HG03064 (cell line): ENCODE results near the gene TMEM135.
"Not testable (repeated sequence)": the region's sequence is repeated elsewhere in the genome, so short reads cannot be mapped to it uniquely, and the experiment has no call there.

Experiments
- ATAC-seq: cut with Tn5 transposase; IDR thresholded peaks from one replicate; pipeline ENCODE4 v1.9.1; 2021; ENCODE audit warnings: low read depth; ENCODE audit not compliant: unreplicated experiment

Gene TMEM135

GRCh38 chr11:87188921-87189320 lies 151.2 kb downstream of the TMEM135 start:
- not testable (repeated sequence) for ATAC-seq

DNA sequence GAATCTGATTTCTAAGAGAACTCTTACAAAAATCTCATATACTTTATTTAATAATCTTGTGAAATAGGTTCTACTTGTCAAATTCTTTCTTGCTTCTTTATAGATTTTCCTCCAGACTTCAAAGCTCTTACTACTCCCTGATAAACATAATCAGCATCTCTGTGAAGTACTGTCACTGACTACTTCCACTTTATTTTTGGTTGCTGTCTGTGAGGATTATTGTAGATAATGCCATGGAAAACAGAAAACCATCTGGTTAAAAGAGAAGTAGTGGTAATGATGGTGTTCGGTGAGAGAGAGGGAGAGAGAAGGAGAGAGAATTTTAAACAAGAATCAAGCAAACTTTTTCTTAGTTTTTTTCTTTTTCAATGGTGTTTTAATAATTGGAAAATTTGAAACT lies 152.3 kb downstream of the TMEM135 start:
- no peak for ATAC-seq

DNA sequence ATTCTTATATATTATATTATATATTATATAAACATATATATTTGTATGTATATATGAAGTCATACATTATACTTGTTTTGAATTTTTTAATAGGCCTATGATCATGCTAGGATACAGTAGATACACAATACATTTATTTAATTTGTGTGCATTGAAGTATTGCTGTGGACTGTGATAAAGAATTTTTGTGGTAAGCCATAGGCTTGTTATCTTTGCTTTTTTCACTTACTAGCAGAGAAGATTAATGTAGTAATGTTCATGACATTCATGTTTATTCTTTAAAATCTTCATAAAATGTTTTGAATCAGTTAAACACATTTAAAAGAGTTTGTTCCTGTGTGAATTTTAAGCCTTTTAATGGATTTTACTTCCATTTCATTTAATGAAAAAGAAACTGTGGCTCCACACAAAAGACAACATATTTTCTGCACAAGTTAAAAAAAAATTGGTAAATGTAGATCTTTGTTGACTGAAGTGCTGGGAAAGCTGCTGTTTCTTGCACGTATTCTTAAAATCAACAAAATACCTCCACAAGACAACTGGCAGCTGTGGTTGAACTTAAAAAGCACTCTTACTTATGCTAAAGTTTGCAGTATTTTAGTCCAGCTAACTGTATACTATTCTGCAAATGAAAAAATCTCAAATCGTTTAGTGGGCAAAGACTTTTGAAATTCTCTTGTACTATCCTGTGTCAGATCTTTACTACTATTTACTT lies 156.2 kb downstream of the TMEM135 start:
- no peak for ATAC-seq

GRCh38 chr11:87194985-87195820 lies 157.5 kb downstream of the TMEM135 start:
- ATAC-seq, result no peak

DNA sequence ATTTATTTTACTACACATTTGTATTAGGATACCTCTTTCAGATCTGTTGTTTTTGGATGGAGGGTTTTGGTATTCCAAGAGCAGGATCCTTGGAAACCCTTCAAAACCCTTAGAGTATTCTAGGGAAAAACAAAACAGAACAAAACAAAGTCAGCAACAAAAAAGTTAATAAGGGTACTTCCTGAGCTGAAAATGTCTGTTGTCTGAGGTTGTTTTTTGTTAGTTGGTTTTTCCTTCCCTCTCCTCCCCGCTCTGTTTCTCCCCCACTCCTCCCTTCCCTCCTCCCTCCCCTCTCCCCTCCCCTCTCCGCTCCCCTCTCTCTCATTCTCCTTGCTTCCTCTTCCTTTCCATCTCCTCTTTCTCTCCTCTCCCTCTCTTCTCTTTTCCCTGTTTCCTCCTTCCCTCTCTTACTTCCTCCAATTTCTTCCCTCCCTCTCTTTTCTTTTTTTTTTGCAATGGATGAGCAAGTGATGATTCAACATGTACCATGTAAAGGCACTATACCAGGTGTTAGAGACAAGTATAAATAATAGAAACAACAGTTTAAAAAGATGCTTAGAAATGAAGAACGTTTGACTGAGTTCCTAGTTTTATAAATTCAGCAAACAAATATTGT lies 160.6 kb downstream of the TMEM135 start:
- ATAC-seq, result no peak

DNA sequence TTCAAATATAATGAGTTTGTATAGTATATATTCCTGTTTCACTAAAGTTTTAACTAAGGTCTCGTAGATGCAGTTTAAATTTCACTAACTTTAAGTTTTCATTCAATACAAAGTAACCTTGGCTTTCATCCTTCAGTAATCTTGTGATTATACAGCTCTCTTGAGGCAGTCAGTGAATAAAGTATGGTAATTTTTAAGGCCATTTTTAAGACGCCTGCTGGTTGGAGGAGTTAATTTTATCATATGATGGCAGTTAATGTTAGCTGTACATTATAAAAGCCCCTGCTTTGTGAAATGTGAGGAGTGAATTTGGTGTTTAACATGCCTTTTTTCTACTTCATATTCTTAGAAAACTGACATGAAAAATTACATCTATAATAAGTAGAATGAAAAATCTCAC lies 163.6 kb downstream of the TMEM135 start:
- no peak for ATAC-seq

DNA sequence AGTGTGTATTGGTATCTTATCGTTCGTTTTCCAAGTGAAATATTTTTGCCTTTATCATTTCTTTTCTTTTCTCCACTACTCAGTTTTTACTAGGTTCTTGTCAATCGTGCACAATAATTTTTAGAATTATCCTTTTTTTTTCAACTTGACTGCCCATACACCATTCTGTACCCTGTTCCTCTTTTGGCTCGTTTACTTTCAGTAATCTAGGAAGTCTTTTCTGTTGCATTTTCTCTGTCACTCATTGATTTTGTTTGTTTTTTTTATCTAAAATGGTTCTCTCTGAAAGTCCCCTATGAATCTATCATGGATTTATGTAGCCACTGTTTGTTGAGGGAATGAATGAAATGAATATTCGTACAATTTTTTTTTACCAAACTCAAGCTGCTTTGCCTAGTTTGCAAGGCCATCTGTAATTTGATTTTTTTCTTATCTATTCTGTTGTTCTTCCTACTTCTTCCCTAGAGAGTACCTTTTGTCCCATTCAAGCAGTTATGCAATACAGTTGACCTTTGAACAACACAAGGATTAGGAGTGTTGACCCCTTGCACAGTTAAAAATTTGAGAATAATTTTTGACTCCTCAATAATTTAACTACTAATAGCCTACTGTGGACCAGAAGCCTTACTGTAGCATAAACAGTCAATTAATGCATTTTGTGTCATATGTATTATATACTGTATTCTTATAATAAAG lies 166.3 kb downstream of the TMEM135 start:
- no peak for ATAC-seq

DNA sequence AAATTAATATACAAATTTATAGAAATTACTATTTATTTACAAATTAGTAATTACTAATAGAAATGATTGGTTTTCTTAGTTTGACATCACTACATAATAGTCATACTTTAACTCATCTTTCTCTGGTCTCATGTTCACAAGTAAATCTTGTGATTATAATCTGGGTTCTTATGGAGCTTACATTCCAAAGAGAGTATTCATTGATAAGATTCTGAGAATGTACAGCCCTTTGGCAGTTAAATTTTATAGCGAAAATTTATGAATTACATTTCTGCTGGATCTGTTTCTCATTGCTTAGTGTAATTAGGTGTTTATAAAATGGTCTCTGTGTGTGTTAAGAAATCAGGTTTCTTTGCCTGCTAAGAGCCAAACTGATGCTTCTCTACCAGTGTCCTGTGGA lies 175.2 kb downstream of the TMEM135 start:
- no peak for ATAC-seq

GRCh38 chr11:87213444-87213843 lies 175.7 kb downstream of the TMEM135 start:
- ATAC-seq, result peak; percentile 61

- ATAC-seq, result no peak
Observed at GRCh38 chr11:87215236-87215635, 177.5 kb downstream of the TMEM135 start.

DNA sequence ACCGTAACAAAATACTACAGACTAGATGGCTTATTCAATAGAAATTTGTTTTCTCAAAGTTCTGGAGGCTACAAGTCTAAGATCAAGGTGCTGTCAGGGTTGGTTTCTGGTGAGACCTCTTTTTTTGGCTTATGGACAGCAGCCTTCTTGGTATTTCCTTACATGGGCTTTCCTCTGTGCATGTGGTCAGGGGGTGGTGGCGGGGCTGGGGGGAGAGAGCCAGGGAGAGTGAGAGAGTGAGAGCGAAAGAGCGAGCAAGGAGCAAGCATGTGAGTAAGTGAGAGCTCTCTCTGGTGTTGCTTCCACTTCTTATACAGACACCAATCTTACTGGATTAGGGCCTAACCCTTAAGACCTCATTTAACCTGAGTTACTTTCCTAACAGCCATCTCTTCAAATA lies 181.5 kb downstream of the TMEM135 start:
- no peak for ATAC-seq

- ATAC-seq, result no peak
Observed at GRCh38 chr11:87223816-87224215, 186.1 kb downstream of the TMEM135 start.

- no peak for ATAC-seq
Observed at GRCh38 chr11:87224486-87224885, 186.8 kb downstream of the TMEM135 start.

- no peak for ATAC-seq
Observed at GRCh38 chr11:87228820-87229219, 191.1 kb downstream of the TMEM135 start.

DNA sequence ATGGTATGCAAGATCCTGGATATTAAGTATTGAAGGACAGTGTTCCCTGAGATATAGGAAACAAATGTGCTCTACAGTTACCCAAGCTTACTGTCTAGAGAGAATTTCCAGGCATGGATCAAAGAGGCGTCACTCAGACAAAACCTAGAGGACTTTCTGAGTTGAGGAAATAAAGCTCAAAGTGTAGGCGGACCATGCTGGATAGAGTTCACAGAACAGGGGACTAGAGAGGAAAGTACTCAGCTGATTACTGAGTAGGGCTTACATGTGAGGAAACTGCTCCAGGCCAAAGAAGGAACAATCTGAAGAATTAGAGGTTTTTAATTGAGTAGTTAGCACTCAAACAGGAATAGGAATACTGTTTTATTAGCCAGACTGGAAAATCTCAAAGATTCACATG lies 193.3 kb downstream of the TMEM135 start:
- no peak for ATAC-seq

GRCh38 chr11:87232320-87232719 lies 194.6 kb downstream of the TMEM135 start:
- no peak for ATAC-seq

- no peak for ATAC-seq
Observed at GRCh38 chr11:87235366-87235765, 197.6 kb downstream of the TMEM135 start.

- ATAC-seq, result no peak
Observed at GRCh38 chr11:87236368-87236767, 198.6 kb downstream of the TMEM135 start.

DNA sequence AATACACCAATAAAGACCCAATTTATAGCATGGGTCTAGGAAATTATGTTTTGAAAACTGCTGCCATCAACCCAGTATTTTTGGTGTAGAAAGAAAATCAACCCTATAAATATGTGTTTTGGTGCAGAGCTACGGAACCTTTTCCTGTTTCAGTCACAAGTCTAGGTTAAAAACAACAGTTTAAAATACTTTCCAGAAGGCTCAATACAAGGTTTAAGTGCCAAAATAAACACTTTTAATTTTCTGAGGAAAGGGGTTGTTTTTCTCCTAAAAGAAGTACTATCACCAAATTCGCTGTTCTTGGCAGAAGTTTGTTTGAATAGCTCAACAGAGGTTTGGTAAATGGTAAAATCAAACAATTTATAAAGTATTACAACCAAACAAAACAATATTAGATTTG lies 201.3 kb downstream of the TMEM135 start:
- no peak for ATAC-seq

DNA sequence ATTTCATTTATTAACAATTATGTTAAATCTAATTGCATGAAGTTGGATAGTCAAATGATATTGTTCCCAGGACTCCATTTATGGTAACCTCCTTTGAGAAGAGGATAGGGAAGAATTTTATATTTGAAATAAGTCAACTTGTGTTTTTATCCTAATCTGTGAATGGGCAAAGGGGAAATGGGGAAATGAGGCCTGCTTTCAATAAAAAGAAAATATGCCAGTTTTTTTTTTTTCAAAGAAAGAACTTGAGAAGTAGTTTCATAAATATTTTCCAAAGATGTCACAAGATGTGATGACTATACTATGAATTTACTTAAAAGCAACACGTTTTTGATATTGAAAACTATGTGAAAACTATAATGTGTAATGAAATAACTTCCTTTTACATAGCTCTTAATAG lies 201.8 kb downstream of the TMEM135 start:
- no peak for ATAC-seq

GRCh38 chr11:87251560-87251959 lies 213.8 kb downstream of the TMEM135 start:
- no peak for ATAC-seq
